Parathyroid adenoma (tissue), 2 donors: ENCODE measurements around the gene PLEKHA7.
"Not testable (repeated sequence)": the region's sequence is repeated elsewhere in the genome, so short reads cannot be mapped to it uniquely, and the experiment has no call there.

ENCODE experiments used
- H2AFZ ChIP-seq: fragments of 300-600 bp; sonication (generic); one replicate; pipeline ENCODE4 v1.7.0; 2017; ENCODE audit warnings: antibody characterized with exemption, mild to moderate bottlenecking
- H3K27ac ChIP-seq: fragments of 300-600 bp; sonication (generic); one replicate; pipeline ENCODE4 v1.7.0; 2017
- H3K27me3 ChIP-seq: fragments of 300-600 bp; sonication (generic); one replicate; pipeline ENCODE4 v1.7.0; 2017; ENCODE audit warnings: low read length; ENCODE audit not compliant: control insufficient read depth, insufficient read depth
- H3K36me3 ChIP-seq: fragments of 300-600 bp; sonication (generic); one replicate; pipeline ENCODE4 v1.7.0; 2017; ENCODE audit warnings: low read length; ENCODE audit not compliant: control insufficient read depth, insufficient read depth
- H3K4me1 ChIP-seq: fragments of 300-600 bp; sonication (generic); one replicate; pipeline ENCODE4 v1.7.0; 2017; ENCODE audit warnings: control low read depth
- H3K4me2 ChIP-seq: fragments of 300-600 bp; sonication (generic); one replicate; pipeline ENCODE4 v1.7.0; 2017; ENCODE audit warnings: low read length
- H3K4me3 ChIP-seq: fragments of 300-600 bp; sonication (generic); one replicate; pipeline ENCODE4 v1.7.0; 2017; ENCODE audit warnings: low read depth, low read length
- H3K79me2 ChIP-seq: fragments of 300-600 bp; sonication (generic); one replicate; pipeline ENCODE4 v1.7.0; 2017; ENCODE audit warnings: control low read depth
- H3K9ac ChIP-seq: fragments of 300-600 bp; sonication (generic); one replicate; pipeline ENCODE4 v1.7.0; 2017; ENCODE audit warnings: mild to moderate bottlenecking
- H3K9me3 ChIP-seq: fragments of 300-600 bp; sonication (generic); one replicate; pipeline ENCODE4 v1.7.0; 2017; ENCODE audit warnings: low read length; ENCODE audit not compliant: control insufficient read depth
- CTCF ChIP-seq: fragments of 300-600 bp; sonication (generic); IDR thresholded peaks from one replicate; pipeline ENCODE4 v1.7.0; 2017; ENCODE audit warnings: antibody characterized with exemption, mild to moderate bottlenecking
- donor health status: primary hyperparathyroidism.

PLEKHA7 gene

DNA sequence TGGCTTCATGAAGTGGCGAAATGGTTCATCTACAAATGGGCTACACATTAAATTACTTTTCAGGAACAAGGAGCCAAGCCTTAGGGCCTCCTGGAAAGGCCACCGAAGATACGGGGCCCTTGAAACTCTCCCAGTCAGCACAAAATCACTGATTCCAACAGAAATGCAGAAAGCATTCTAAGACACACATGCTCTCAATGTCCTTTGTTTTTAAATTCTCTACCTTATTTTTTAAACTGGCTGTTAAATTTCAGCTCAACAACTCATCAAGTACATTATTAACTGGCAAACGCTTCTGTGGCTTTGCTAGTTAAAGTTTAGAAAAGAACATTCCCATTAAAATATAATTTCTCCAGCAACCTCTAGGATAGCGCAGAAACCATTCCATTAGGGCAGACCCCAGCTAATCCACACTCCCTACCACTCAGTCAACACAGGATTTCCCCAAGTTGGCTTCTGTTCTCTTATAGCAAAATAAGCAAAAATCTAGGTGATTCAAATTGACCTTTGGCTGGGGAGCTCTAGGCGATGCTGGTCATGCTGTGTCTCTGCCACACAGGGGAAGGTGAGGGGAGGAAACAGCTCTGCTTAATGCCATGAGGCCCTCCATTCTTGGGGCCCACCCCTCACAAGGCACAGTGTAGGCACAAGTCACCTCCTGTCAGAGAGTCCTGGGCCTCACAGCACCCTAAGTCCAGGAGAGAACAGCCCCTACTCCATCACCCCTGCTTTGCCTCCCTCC lies 47.1 kb downstream of the PLEKHA7 start:
- Histone ChIP-seq H3K79me2 (peaks cover 2% of the 10 kb centered on the region), H3K27ac (no peak overlapping the region), H3K27me3 (no peaks in the 10 kb centered on the region), H3K9ac (no peak overlapping the region), H3K36me3 (no peaks in the 10 kb centered on the region), H3K4me2 (no peak overlapping the region), H3K4me3 (no peak overlapping the region), H3K9me3 (no peaks in the 10 kb centered on the region), H3K4me1 (peaks cover 9% of the 10 kb centered on the region), H2AFZ (no peak overlapping the region)
- TF ChIP-seq CTCF, result no peak

DNA sequence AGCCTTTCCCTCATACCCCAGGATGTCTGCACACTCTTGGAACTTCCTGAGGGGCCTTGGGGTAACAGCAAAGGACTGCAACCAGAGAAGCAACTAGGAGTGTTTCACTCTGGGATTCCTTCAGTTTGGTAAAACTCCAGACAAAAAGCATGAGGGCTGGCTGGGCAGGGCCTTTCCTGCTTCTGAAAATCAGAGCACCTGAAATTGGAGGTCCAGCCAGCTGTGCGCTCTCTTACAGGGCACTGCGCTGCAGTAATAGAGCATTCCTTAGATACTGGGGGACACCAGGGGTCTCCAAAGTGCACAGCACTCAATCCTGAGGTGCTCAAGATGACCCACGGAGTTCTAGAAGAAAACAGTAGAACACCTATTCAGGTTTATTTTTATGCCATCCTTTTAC lies 49.7 kb downstream of the PLEKHA7 start:
- Histone ChIP-seq H3K4me2 (no peak overlapping the region), H3K79me2 (peaks cover 2% of the 10 kb centered on the region), H3K9ac (no peak overlapping the region), H3K36me3 (no peaks in the 10 kb centered on the region), H3K4me3 (no peak overlapping the region), H3K4me1 (peaks cover 16% of the 10 kb centered on the region), H2AFZ (no peak overlapping the region), H3K27me3 (no peaks in the 10 kb centered on the region), H3K9me3 (no peaks in the 10 kb centered on the region), H3K27ac (no peak overlapping the region)
- TF ChIP-seq CTCF, result no peak

DNA sequence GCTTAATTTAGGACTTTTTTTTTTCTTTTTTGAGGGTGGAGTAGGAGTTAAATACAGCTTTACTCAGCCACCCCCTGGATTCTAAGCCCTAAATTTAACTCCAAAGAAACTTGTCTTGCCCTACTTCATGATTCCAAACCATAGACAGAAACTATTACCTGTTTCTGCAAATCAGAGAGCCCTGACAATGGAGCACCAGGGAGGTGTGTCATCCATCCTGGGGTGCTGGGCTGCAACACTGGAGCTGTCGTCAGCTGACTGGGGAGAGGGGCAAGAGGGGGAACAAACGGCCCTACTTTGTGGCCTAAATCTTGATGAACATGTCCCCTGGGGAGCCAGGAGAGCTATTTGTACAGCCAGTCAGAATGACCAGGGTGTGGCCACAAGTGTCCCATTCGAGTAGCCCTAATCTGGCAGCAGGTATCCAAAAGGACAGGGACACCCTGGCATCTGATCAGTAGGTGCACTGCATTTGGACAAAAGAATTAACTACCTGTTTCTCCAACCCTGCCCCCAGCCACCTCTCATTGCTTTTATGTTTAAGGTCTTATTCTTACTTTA lies 50.8 kb downstream of the PLEKHA7 start:
- Histone ChIP-seq H3K4me1 (peaks cover 15% of the 10 kb centered on the region), H2AFZ (no peak overlapping the region), H3K27me3 (no peaks in the 10 kb centered on the region), H3K27ac (no peak overlapping the region), H3K36me3 (no peaks in the 10 kb centered on the region), H3K9me3 (no peaks in the 10 kb centered on the region), H3K4me2 (no peak overlapping the region), H3K79me2 (peaks cover 2% of the 10 kb centered on the region), H3K9ac (no peak overlapping the region), H3K4me3 (no peak overlapping the region)
- TF ChIP-seq CTCF, result no peak

DNA sequence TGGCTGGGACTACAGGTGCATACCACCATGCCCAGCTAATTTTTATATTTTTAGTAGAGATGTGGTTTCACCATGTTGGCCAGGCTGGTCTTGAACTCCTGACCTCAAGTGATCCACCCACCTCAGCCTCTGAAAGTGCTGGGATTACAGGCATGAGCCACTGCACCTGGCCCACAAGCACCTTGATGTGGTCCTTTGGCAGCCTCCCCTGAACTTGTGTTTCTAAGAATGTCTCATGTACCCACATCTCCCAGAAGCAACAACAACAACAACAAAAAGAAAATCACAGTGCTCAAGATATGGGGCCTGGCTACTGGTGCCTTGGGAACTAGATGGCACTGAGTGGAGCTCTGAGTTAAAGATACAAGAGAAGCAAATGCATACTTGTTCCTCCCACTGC lies 51.6 kb downstream of the PLEKHA7 start:
- not testable (repeated sequence) for H3K27me3 ChIP-seq, H3K36me3 ChIP-seq, H3K9ac ChIP-seq, H3K79me2 ChIP-seq, H3K27ac ChIP-seq, H3K4me2 ChIP-seq, H3K4me3 ChIP-seq, H3K9me3 ChIP-seq, H2AFZ ChIP-seq
- peaks cover 13% of the 10 kb centered on the region for H3K4me1 ChIP-seq

GRCh38 chr11:16962146-16962545 lies 52.1 kb downstream of the PLEKHA7 start:
- no peak for TF ChIP-seq CTCF
- Histone ChIP-seq H3K4me2 (no peak overlapping the region), H2AFZ (no peak overlapping the region), H3K9ac (no peak overlapping the region), H3K27ac (no peak overlapping the region), H3K9me3 (no peaks in the 10 kb centered on the region), H3K4me3 (no peak overlapping the region), H3K27me3 (no peaks in the 10 kb centered on the region), H3K36me3 (no peaks in the 10 kb centered on the region), H3K4me1 (peaks cover 15% of the 10 kb centered on the region), H3K79me2 (peaks cover 2% of the 10 kb centered on the region)
